Mesenchymal stem cell (in vitro differentiated cells and primary cell): ENCODE measurements around the gene SLC4A5.

ENCODE experiments used
- DNase-seq: peaks from one replicate; pipeline ENCODE4 v3.0.0-alpha.2; 2013
- H2AFZ ChIP-seq: one replicate; pipeline ENCODE4 v1.6.1; 2013; ENCODE audit warnings: low read depth, mild to moderate bottlenecking, control low read depth, inconsistent platforms, low read length, moderate library complexity
- H2AK5ac ChIP-seq: 2 replicates; pipeline ENCODE4 v1.6.1; 2013; ENCODE audit warnings: low read length, moderate library complexity, mild to moderate bottlenecking, inconsistent platforms; ENCODE audit not compliant: severe bottlenecking
- H2BK120ac ChIP-seq: one replicate; pipeline ENCODE4 v1.6.1; 2013; ENCODE audit warnings: low read depth, mild to moderate bottlenecking, inconsistent platforms, low read length, moderate library complexity
- H2BK12ac ChIP-seq, 2 experiments: one replicate each; pipeline ENCODE4 v1.6.1; 2013; ENCODE audit warnings: inconsistent platforms in 2 of 2, low read length in 2 of 2, mild to moderate bottlenecking in 2 of 2, moderate library complexity in 2 of 2, control low read depth in 1 of 2
- H2BK15ac ChIP-seq: one replicate; pipeline ENCODE4 v1.6.1; 2013; ENCODE audit warnings: mild to moderate bottlenecking, low read depth, inconsistent platforms; ENCODE audit not compliant: poor library complexity, severe bottlenecking
- H2BK5ac ChIP-seq: 2 replicates; pipeline ENCODE4 v1.6.1; 2013; ENCODE audit warnings: low read depth, mild to moderate bottlenecking, low read length, control low read depth, inconsistent platforms; ENCODE audit not compliant: poor library complexity, severe bottlenecking
- H3K14ac ChIP-seq, 2 experiments: one replicate each; pipeline ENCODE4 v1.6.1; 2013; ENCODE audit warnings: inconsistent platforms in 2 of 2, low read length in 2 of 2, control low read depth in 1 of 2, mild to moderate bottlenecking in 1 of 2, moderate library complexity in 1 of 2
- H3K18ac ChIP-seq, 2 experiments: one replicate each; pipeline ENCODE4 v1.6.1; 2013; ENCODE audit warnings: inconsistent platforms in 2 of 2, low read length in 2 of 2, control low read depth in 1 of 2, low read depth in 1 of 2, mild to moderate bottlenecking in 1 of 2
- H3K23ac ChIP-seq, 2 experiments: one replicate each; pipeline ENCODE4 v1.6.1; 2013; ENCODE audit warnings: inconsistent platforms in 2 of 2, low read length in 2 of 2, mild to moderate bottlenecking in 2 of 2, moderate library complexity in 2 of 2, control low read depth in 1 of 2
- H3K27ac ChIP-seq: 2 replicates; pipeline ENCODE4 v1.5.1; 2013; ENCODE audit warnings: mild to moderate bottlenecking, moderate library complexity, low read length, control low read depth, inconsistent platforms; ENCODE audit not compliant: poor library complexity, severe bottlenecking
- H3K27me3 ChIP-seq, 2 experiments: 2 replicates each; pipeline versions ENCODE4 v1.6.1 to v1.7.0; 2013; ENCODE audit warnings: low read length in 2 of 2, mild to moderate bottlenecking in 2 of 2, moderate library complexity in 2 of 2, control low read depth in 1 of 2, inconsistent platforms in 1 of 2; ENCODE audit not compliant: control insufficient read depth in 1 of 2, insufficient read depth in 1 of 2
- H3K36me3 ChIP-seq, 2 experiments: 2 replicates each; pipeline versions ENCODE4 v1.6.1 to v1.7.0; 2013; ENCODE audit warnings: low read length in 2 of 2, control low read depth in 1 of 2, inconsistent platforms in 1 of 2, low read depth in 1 of 2, mild to moderate bottlenecking in 1 of 2; ENCODE audit not compliant: insufficient read depth in 2 of 2, control insufficient read depth in 1 of 2
- H3K4ac ChIP-seq, 2 experiments: one replicate each; pipeline ENCODE4 v1.6.1; 2013; ENCODE audit warnings: inconsistent platforms in 2 of 2, low read length in 2 of 2, mild to moderate bottlenecking in 2 of 2, moderate library complexity in 2 of 2, control low read depth in 1 of 2, low read depth in 1 of 2
- H3K4me1 ChIP-seq: 2 replicates; pipeline ENCODE4 v1.6.1; 2013; ENCODE audit warnings: low read depth, low read length, control low read depth; ENCODE audit not compliant: control insufficient read depth, insufficient read depth
- H3K4me2 ChIP-seq: 2 replicates; pipeline ENCODE4 v1.6.1; 2013; ENCODE audit warnings: low read length, mild to moderate bottlenecking, inconsistent platforms; ENCODE audit not compliant: poor library complexity, severe bottlenecking
- H3K4me3 ChIP-seq, 2 experiments: 2 replicates each; pipeline versions ENCODE4 v1.5.1 to v1.7.0; 2013; ENCODE audit warnings: low read length in 2 of 2, mild to moderate bottlenecking in 2 of 2, control low read depth in 1 of 2, low read depth in 1 of 2; ENCODE audit not compliant: insufficient read depth in 1 of 2
- H3K79me1 ChIP-seq: replicated peaks from 2 replicates; pipeline ENCODE4 v1.6.1; 2013; ENCODE audit warnings: mild to moderate bottlenecking, control low read depth, low read length, inconsistent platforms; ENCODE audit not compliant: poor library complexity, severe bottlenecking
- H3K9ac ChIP-seq: 2 replicates; pipeline ENCODE4 v1.7.0; 2013; ENCODE audit warnings: mild to moderate bottlenecking, low read length, moderate library complexity
- H3K9me3 ChIP-seq: 2 replicates; pipeline ENCODE4 v1.7.0; 2013; ENCODE audit warnings: mild to moderate bottlenecking, low read length; ENCODE audit not compliant: control insufficient read depth
- H4K8ac ChIP-seq: one replicate; pipeline ENCODE4 v1.6.1; 2013; ENCODE audit warnings: inconsistent platforms, mild to moderate bottlenecking, low read length, moderate library complexity
- H4K91ac ChIP-seq: one replicate; pipeline ENCODE4 v1.6.1; 2013; ENCODE audit warnings: mild to moderate bottlenecking, low read length, inconsistent platforms
- WGBS: methylation state at CpG from one replicate; pipeline ENCODE4 v1.1.7; 2013; ENCODE audit warnings: mixed read lengths; 5-methylcytosine and 5-hydroxymethylcytosine counted together

SLC4A5 gene

GRCh38 chr2:74242354-74243071, 100.7 kb downstream of the SLC4A5 start:
- no peak overlapping the region for H2BK15ac ChIP-seq
- H2BK120ac ChIP-seq: no peak overlapping the region
- no peak overlapping the region for H3K14ac ChIP-seq
- DNase-seq: no peak
- H3K4me3 ChIP-seq: no peak overlapping the region
- peaks cover 4% of the 10 kb centered on the region for H3K9me3 ChIP-seq
- no peak overlapping the region for H2AFZ ChIP-seq
- H2BK12ac ChIP-seq: no peak overlapping the region
- H4K91ac ChIP-seq: no peak overlapping the region
- no peaks in the 10 kb centered on the region for H3K4me1 ChIP-seq
- H3K23ac ChIP-seq: no peak overlapping the region
- H3K4ac ChIP-seq: no peak overlapping the region
- no peak overlapping the region for H3K27ac ChIP-seq
- H3K4me2 ChIP-seq: no peak overlapping the region
- WGBS: 96% methylated on average over 7 of the region's 7 CpGs
- no peaks in the 10 kb centered on the region for H3K27me3 ChIP-seq
- no peak overlapping the region for H3K9ac ChIP-seq
- H3K79me1 ChIP-seq: no peaks in the 10 kb centered on the region
- no peak overlapping the region for H3K18ac ChIP-seq
- H2BK5ac ChIP-seq: no peak overlapping the region
- H3K36me3 ChIP-seq: no peaks in the 10 kb centered on the region
- H4K8ac ChIP-seq: no peak overlapping the region
- no peak overlapping the region for H2AK5ac ChIP-seq

- Histone ChIP-seq H2BK120ac (no peak overlapping the region), H3K27me3 (peaks cover 0 to 9% of the 10 kb centered on the region in 2 experiments), H3K4me2 (no peak overlapping the region), H3K4me1 (no peaks in the 10 kb centered on the region), H2AK5ac (no peak overlapping the region), H3K9me3 (peaks cover 4% of the 10 kb centered on the region), H3K4ac (no peak overlapping the region), H2BK15ac (no peak overlapping the region), H3K23ac (no peak overlapping the region), H4K8ac (no peak overlapping the region), H3K27ac (no peak overlapping the region), H2AFZ (no peak overlapping the region), H2BK12ac (no peak overlapping the region), H3K36me3 (no peaks in the 10 kb centered on the region), H3K79me1 (no peaks in the 10 kb centered on the region), H3K4me3 (no peak overlapping the region), H2BK5ac (no peak overlapping the region), H3K14ac (no peak overlapping the region), H3K18ac (no peak overlapping the region), H3K9ac (no peak overlapping the region), H4K91ac (no peak overlapping the region)
- WGBS: 78% methylated on average over 7 of the region's 7 CpGs
- DNase-seq: no peak
Observed at GRCh38 chr2:74239346-74239745, 103.9 kb downstream of the SLC4A5 start.

DNA sequence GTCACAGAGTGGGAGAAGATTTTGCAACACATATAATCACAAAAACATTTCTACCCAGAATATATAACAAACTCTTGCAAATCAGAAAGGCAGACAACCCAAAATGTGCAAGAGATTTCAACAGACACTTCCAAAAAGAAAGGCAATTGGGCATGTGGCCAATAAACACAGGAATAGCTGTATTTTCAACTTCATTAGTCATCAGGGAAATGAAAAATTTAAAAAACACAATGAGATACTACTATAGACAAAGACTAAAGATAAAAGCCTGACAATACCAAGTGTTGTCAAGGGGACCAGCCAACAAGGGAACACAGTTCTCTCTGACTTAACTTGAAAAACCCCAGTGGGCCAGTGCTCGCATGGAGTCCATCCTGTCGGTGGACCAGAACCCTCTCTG, 104.3 kb downstream of the SLC4A5 start:
- Histone ChIP-seq H2BK12ac (no peak overlapping the region), H3K36me3 (no peaks in the 10 kb centered on the region)

GRCh38 chr2:74235041-74235440, 108.2 kb downstream of the SLC4A5 start:
- no peak overlapping the region for H3K4ac ChIP-seq
- no peak overlapping the region for H3K4me3 ChIP-seq
- H2BK12ac ChIP-seq: no peak overlapping the region
- peaks cover 4% of the 10 kb centered on the region for H3K9me3 ChIP-seq
- H3K27ac ChIP-seq: no peak overlapping the region
- H4K91ac ChIP-seq: no peak overlapping the region
- DNase-seq: no peak
- H4K8ac ChIP-seq: no peak overlapping the region
- H2BK120ac ChIP-seq: no peak overlapping the region
- no peak overlapping the region for H3K14ac ChIP-seq
- no peak overlapping the region for H2BK15ac ChIP-seq
- peaks cover 0 to 13% of the 10 kb centered on the region in 2 experiments for H3K27me3 ChIP-seq
- H3K23ac ChIP-seq: no peak overlapping the region
- no peaks in the 10 kb centered on the region for H3K4me1 ChIP-seq
- H3K4me2 ChIP-seq: no peak overlapping the region
- H2BK5ac ChIP-seq: no peak overlapping the region
- H2AFZ ChIP-seq: no peak overlapping the region
- H3K9ac ChIP-seq: no peak overlapping the region
- no peaks in the 10 kb centered on the region for H3K36me3 ChIP-seq
- no peak overlapping the region for H3K18ac ChIP-seq
- WGBS: 90% methylated on average over 5 of the region's 5 CpGs
- H3K79me1 ChIP-seq: no peaks in the 10 kb centered on the region
- no peak overlapping the region for H2AK5ac ChIP-seq

More for the DNA sequence above, 104.3 kb downstream of the SLC4A5 start:
- Histone ChIP-seq H2AFZ (no peak overlapping the region), H3K4me2 (no peak overlapping the region), H2BK120ac (no peak overlapping the region), H3K27ac (no peak overlapping the region), H2BK5ac (no peak overlapping the region), H3K4me1 (no peaks in the 10 kb centered on the region), H3K79me1 (no peaks in the 10 kb centered on the region), H3K23ac (no peak overlapping the region), H3K9ac (no peak overlapping the region), H4K8ac (no peak overlapping the region), H3K4ac (no peak overlapping the region), H2BK15ac (no peak overlapping the region), H3K18ac (no peak overlapping the region), H4K91ac (no peak overlapping the region), H3K4me3 (no peak overlapping the region), H2AK5ac (no peak overlapping the region), H3K9me3 (peaks cover 4% of the 10 kb centered on the region), H3K27me3 (peaks cover 0 to 9% of the 10 kb centered on the region in 2 experiments), H3K14ac (no peak overlapping the region)
- DNase-seq: peak; percentile 18
- 95% methylated on average over 2 of the region's 2 CpGs for WGBS
